ENCODE data around the gene RNFT2.
A peak's percentile ranks its signal among the peaks of the same experiment; 100 is the strongest.
"Not testable (repeated sequence)": the region's sequence is repeated elsewhere in the genome, so short reads cannot be mapped to it uniquely, and the experiment has no call there.

RNFT2 gene

GRCh38 chr12:116745554-116745953, 7.4 kb downstream of the RNFT2 start:
- DNase-seq = no peak

GRCh38 chr12:116749884-116750283, 11.8 kb downstream of the RNFT2 start:
- no peak for DNase-seq

GRCh38 chr12:116750298-116750697, 12.2 kb downstream of the RNFT2 start:
- DNase-seq = no peak

- DNase-seq = not testable (repeated sequence)
Observed at GRCh38 chr12:116754097-116754496, 16.0 kb downstream of the RNFT2 start.

- not testable (repeated sequence) for DNase-seq
Observed at GRCh38 chr12:116754783-116755182, 16.7 kb downstream of the RNFT2 start.

- DNase-seq = no peak
Observed at GRCh38 chr12:116759783-116760621, 21.9 kb downstream of the RNFT2 start.

- no peak for DNase-seq
Observed at GRCh38 chr12:116760622-116761020, 22.5 kb downstream of the RNFT2 start.

- no peak for DNase-seq
Observed at GRCh38 chr12:116761499-116761898, 23.4 kb downstream of the RNFT2 start.

GRCh38 chr12:116765271-116765670, 27.2 kb downstream of the RNFT2 start:
- DNase-seq = no peak

GRCh38 chr12:116766285-116766684, 28.2 kb downstream of the RNFT2 start:
- DNase-seq = no peak

- no peak for DNase-seq
Observed at GRCh38 chr12:116766746-116767145, 28.6 kb downstream of the RNFT2 start.

- DNase-seq = no peak
Observed at GRCh38 chr12:116771651-116772050, 33.5 kb downstream of the RNFT2 start.

GRCh38 chr12:116773276-116773731, 35.2 kb downstream of the RNFT2 start:
- DNase-seq = no peak

- DNase-seq = no peak
Observed at GRCh38 chr12:116774020-116774419, 35.9 kb downstream of the RNFT2 start.

- DNase-seq = peak; percentile 31
Observed at GRCh38 chr12:116777245-116777644, 39.1 kb downstream of the RNFT2 start.

- no peak for DNase-seq
Observed at GRCh38 chr12:116779597-116779996, 41.5 kb downstream of the RNFT2 start.

- DNase-seq = no peak
Observed at GRCh38 chr12:116780942-116781341, 42.8 kb downstream of the RNFT2 start.

GRCh38 chr12:116783525-116784237, 45.6 kb downstream of the RNFT2 start:
- peak; percentile 86 for DNase-seq

- DNase-seq = no peak
Observed at GRCh38 chr12:116784238-116784612, 46.1 kb downstream of the RNFT2 start.

- not testable (repeated sequence) for DNase-seq
Observed at GRCh38 chr12:116789562-116789961, 51.4 kb downstream of the RNFT2 start.

- no peak for DNase-seq
Observed at GRCh38 chr12:116790066-116790465, 52.0 kb downstream of the RNFT2 start.

GRCh38 chr12:116792403-116792802, 54.3 kb downstream of the RNFT2 start:
- no peak for DNase-seq

- DNase-seq = no peak
Observed at GRCh38 chr12:116794725-116795124, 56.6 kb downstream of the RNFT2 start.

- no peak for DNase-seq
Observed at GRCh38 chr12:116797885-116798284, 59.8 kb downstream of the RNFT2 start.
